Measurements from ENCODE around the gene SMC5.

SMC5 gene

DNA sequence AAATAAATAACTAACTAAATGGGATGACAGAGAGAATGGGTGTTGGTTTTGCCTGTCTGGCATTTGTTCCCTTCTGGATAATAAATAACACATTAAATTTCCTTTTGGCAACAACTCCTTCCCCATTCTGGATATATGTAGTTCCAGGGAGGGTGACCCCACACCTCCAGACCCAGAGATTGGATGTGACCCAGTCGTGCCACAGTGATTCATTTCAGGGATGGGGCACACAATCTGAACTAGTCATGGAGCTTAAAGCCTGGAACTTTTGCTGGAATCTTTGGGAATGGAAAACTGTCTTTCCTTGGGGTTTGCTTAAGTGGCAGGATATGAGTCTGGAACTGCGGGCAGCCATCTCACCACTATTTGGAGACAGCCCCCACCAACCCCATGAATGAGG is 144.4 kb downstream of the SMC5 start:
- FAIRE-seq: no peak

DNA sequence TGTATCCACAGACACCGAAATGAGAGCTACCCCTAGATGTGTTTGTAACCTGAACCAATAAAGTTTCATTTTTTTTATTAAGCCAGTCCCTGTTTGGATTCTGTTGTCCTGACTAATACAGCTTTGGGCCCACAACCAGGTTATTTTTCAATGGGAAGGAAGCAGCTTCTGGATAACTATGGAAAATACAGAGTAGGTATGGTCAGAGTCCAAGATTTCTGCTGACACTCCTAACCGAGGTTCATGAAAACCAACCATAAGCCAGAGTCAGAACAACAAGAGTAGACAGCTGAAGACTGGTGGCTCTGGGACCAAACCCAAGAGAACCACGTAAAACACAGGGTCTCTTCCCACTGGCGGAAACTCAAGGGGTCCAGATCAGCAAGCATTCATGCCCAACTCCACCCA is 144.8 kb downstream of the SMC5 start:
- FAIRE-seq (no peak), DNase-seq (ENCODE audit: insufficient read length, low spot score) (no peak)

More for the DNA sequence above, 144.4 kb downstream of the SMC5 start:
- no peak for DNase-seq (ENCODE audit: insufficient read length, low spot score)

DNA sequence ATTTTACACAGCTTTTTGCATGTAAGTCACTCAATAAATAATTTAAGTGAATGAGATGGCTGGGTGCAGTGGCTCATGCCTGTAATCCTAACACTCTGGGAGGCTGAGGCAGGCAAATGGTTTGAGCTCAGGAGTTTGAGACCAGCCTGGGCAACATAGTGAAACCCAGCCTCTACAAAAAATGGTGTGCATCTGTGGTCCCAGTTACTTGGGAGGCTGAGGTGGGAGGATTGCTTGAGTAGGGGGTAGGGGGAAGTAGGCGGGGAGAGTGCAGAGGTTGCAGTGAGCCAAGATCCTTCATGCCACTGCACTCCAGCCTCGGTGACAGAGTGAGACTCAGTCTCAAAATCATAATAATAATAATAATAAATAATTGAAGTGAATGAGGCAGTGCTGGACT is 145.5 kb downstream of the SMC5 start:
- FAIRE-seq (no peak), DNase-seq (ENCODE audit: insufficient read length, low spot score) (no peak)
